ENCODE data around the gene C1QTNF12. TPM values are rescaled to one million over a fixed set of nuclear protein-coding genes. Genes with fewer than 3 reads are reported as not detected.

C1QTNF12 gene
- total and polyA plus RNA-seq, 2 of the 8 experiments (the other 6 are each of a cell fraction or from before 2014, with no cell fraction given) = 2.1 to 3.7 TPM

DNA sequence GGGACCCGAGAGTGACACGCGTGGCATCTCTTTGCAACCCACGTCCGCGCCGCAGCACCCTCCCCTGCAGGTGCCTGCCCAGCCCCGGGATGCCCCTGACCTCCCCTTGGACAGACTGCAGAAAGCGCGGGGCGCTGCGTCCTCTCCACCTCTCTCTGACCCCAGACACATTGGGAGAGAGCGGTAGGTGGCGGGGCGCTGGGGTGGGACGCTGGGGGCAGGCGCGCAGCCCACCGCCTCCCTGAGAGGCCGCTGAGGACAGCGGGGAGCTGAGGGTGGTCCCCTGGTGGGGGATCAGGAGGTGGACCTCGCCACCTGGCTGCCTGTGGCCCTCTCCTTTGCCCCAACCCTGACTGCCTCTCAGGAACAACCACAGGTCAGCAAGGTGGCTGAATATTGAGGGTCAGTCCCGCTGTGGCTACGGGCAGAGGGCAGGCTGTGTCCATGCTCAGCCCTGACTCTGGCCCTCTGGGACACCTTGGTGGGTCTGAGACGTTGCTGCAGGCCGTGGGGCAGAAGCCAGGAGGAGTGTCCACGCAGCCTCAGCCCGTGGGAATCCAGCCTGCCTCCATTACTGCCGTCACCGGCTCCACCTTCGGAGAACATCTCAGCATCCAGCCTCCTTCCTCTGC, 27.9 kb upstream of the C1QTNF12 start:
- H3K4me1 ChIP-seq (replicated peaks in 1 of 4; ENCODE audit: control insufficient read depth in 3 of 4, insufficient read depth in 4 of 4, low read length in 3 of 4) = peaks cover 0 to 17% (median 8%) of the 10 kb centered on the region in 4 experiments; a peak in 5 of 7 replicates
- H2BK20ac ChIP-seq (ENCODE audit: low read length) = no peak overlapping the region
- no peaks in the 10 kb centered on the region for H3K36me3 ChIP-seq (ENCODE audit: control insufficient read depth in 2 of 4, insufficient read depth in 4 of 4, low read length in 3 of 4)
- H3K4me2 ChIP-seq (ENCODE audit: insufficient read depth in 1 of 2, low read depth in 2 of 2, low read length in 2 of 2) = peak overlapping the region; percentile 81 to 83
- peak overlapping the region; percentile 22 for H4K91ac ChIP-seq (replicated peaks; ENCODE audit: insufficient read length, low read length)
- no peak for FAIRE-seq
- DNase-seq (ENCODE audit: low read depth in 1 of 2, low spot score in 2 of 2) = no peak
- H3K27ac ChIP-seq (ENCODE audit: low read depth, low read length) = no peak overlapping the region
- no peak overlapping the region for H2AK5ac ChIP-seq (ENCODE audit: low read depth, low read length)
- ChIA-PET CTCF (ENCODE audit: partially characterized antibody) (interaction anchor here (1.4 to 1.7 kb wide), 2 partner anchors 10 to 17 kb away, joined by 5 to 6 read pairs; no protein-coding TSS in a partner anchor), POLR2A (ENCODE audit: partially characterized antibody) (interaction anchor here (0.7 to 3.0 kb wide), 5 partner anchors 11 to 130 kb away, joined by 3 to 12 read pairs (median 5); no protein-coding TSS in a partner anchor)
- WGBS, 2 experiments (ENCODE audit: extremely low coverage in 1 of 2, insufficient coverage in 1 of 2, insufficient read length in 1 of 2, insufficient replicate concordance in 2 of 2, low coverage in 1 of 2, low lambda C conversion rate in 2 of 2, missing lambda C conversion rate in 1 of 2) = 66% methylated on average over 11 of the region's 31 CpGs; no CpG with 5 or more reads in 1 of the 2 experiments
- H2BK5ac ChIP-seq (ENCODE audit: low read depth, low read length) = no peak overlapping the region
- peak overlapping the region; percentile 9; the same call in 1 of the 2 replicates for H2AFZ ChIP-seq (ENCODE audit: low read length)
- no peaks in the 10 kb centered on the region; a peak in 1 of 7 replicates for H3K27me3 ChIP-seq (replicated peaks in 1 of 4; ENCODE audit: control insufficient read depth in 3 of 4, extremely low read depth in 1 of 4, insufficient read depth in 3 of 4, low read length in 3 of 4)
- H3K4ac ChIP-seq (replicated peaks; ENCODE audit: insufficient read length, low read depth, low read length) = peak overlapping the region; percentile 75
- H3K14ac ChIP-seq (ENCODE audit: insufficient read length) = no peak overlapping the region
- no peak overlapping the region for H2BK120ac ChIP-seq (replicated peaks; ENCODE audit: low read depth, low read length)
- peak overlapping the region; percentile 54 for H4K8ac ChIP-seq (ENCODE audit: extremely low read depth, insufficient read depth, low read length)
- H3K23ac ChIP-seq (ENCODE audit: insufficient read length) = no peak overlapping the region
- TF ChIP-seq SIN3A (conservative IDR thresholded peaks at IDR 0.05 in 1 of 2, IDR thresholded peaks at IDR 0.05 in 1 of 2; ENCODE audit: low read depth in 1 of 2, low read length in 2 of 2) = peak in 1 of 2 experiments; percentile 10; a peak in 1 of 4 replicates
- TF ChIP-seq, protein P1, sequence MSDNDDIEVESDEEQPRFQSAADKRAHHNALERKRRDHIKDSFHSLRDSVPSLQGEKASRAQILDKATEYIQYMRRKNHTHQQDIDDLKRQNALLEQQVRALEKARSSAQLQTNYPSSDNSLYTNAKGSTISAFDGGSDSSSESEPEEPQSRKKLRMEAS (IDR thresholded peaks at IDR 0.05) = 0 out of 2 replicates have a peak, but pooled peaks have one; percentile 1
- peak; percentile 35 for TF ChIP-seq KDM4A (IDR thresholded peaks at IDR 0.05; ENCODE audit: low read depth, low read length, severe bottlenecking)
- TF ChIP-seq TAF7 (optimal IDR thresholded peaks at IDR 0.05; ENCODE audit: borderline replicate concordance, low read depth, low read length) = no peak
- peak overlapping the region; percentile 3 for H3K56ac ChIP-seq (replicated peaks; ENCODE audit: insufficient read length, low read depth, low read length)
- peak overlapping the region; percentile 18; the same call in 1 of the 2 replicates for H2BK12ac ChIP-seq (ENCODE audit: low read depth, low read length)
- peaks cover 20 to 22% of the 10 kb centered on the region in 2 experiments for H4K20me1 ChIP-seq (replicated peaks in 1 of 2; ENCODE audit: control insufficient read depth in 1 of 2, insufficient read depth in 2 of 2, low read length in 2 of 2)
- peak overlapping the region; percentile 37 to 99 (median 48) for H3K4me3 ChIP-seq (ENCODE audit: extremely low read depth in 1 of 4, insufficient read depth in 2 of 4, low read depth in 3 of 4, low read length in 4 of 4)
- peaks cover 12% of the 10 kb centered on the region; the same call in 1 of the 2 replicates for H3K23me2 ChIP-seq (ENCODE audit: low read depth, low read length)
- H3K9me3 ChIP-seq (ENCODE audit: insufficient read depth in 2 of 2, low read depth in 1 of 2, low read length in 1 of 2) = no peaks in the 10 kb centered on the region
- peaks cover 12 to 40% of the 10 kb centered on the region in 2 experiments; a peak in 3 of 4 replicates for H3K79me2 ChIP-seq (ENCODE audit: control insufficient read depth in 1 of 2, insufficient read depth in 2 of 2, low read length in 2 of 2)
- peaks cover 19% of the 10 kb centered on the region for H3K79me1 ChIP-seq (ENCODE audit: low read depth, low read length)
- H3K9ac ChIP-seq (replicated peaks in 1 of 4; ENCODE audit: extremely low read depth in 1 of 4, low read depth in 3 of 4, low read length in 3 of 4) = peak overlapping the region in 1 of 4 experiments; percentile 23; a peak in 2 of 7 replicates
- H4K5ac ChIP-seq (ENCODE audit: insufficient read length, low read depth, low read length) = no peak overlapping the region
- H3K18ac ChIP-seq (ENCODE audit: extremely low read depth, low read length) = peak overlapping the region; percentile 5; the same call in 1 of the 2 replicates
- H2BK15ac ChIP-seq (ENCODE audit: low read length) = 0 out of 2 replicates have a peak overlapping the region, but pooled peaks have one; percentile 7
